WERI-Rb-1 (cell line): Measurements from ENCODE around the gene PC.

ENCODE experiments used
- DNase-seq: peaks from one replicate; pipeline ENCODE4 v3.0.0-alpha.2; 2020
- H3K27ac ChIP-seq: fragments of 250-450 bp; sonication (Bioruptor Pico); 2 replicates; pipeline ENCODE4 v1.5.1; 2020; ENCODE audit warnings: mild to moderate bottlenecking, moderate library complexity
- H3K27me3 ChIP-seq: fragments of 250-450 bp; sonication (Bioruptor Pico); 2 replicates; pipeline ENCODE4 v1.5.1; 2021; ENCODE audit warnings: mild to moderate bottlenecking, low read depth, moderate library complexity; ENCODE audit not compliant: insufficient read depth, severe bottlenecking
- H3K36me3 ChIP-seq: fragments of 250-450 bp; sonication (Bioruptor Pico); 2 replicates; pipeline ENCODE4 v1.5.1; 2020; ENCODE audit warnings: mild to moderate bottlenecking, moderate library complexity
- H3K4me3 ChIP-seq: 2 replicates; pipeline ENCODE4 v1.5.1; 2011; ENCODE audit warnings: low read depth, mild to moderate bottlenecking, control low read depth, low read length
- H3K9me3 ChIP-seq: fragments of 250-450 bp; sonication (Bioruptor Pico); 2 replicates; pipeline ENCODE4 v1.5.1; 2021; ENCODE audit warnings: mild to moderate bottlenecking, moderate library complexity; ENCODE audit not compliant: severe bottlenecking
- TF ChIP-seq, protein P1 (sequence below): IDR thresholded peaks from 2 replicates; pipeline ENCODE4 v1.5.1; 2011; ENCODE audit warnings: low read depth, mild to moderate bottlenecking, control low read depth, inconsistent platforms, low read length

Gene PC

DNA sequence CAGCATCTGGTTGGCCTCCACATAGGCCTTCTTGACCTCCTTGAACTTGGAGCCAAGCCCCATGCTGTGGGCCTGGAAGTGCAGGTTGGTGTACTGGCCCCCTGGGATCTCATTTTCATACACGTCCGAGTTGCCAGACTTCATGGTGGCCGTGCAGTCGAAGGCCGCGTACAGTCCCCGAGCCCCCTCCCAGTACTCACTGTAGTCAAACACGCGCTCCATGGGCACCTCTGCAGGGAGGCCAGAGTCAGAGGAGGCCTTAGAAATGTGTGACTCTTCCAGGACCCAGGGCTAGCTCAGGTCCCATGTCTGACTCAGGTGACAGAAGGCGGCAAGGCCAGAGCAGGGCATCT lies 108.0 kb downstream of the PC start:
- no peak for DNase-seq
- TF ChIP-seq, protein P1, sequence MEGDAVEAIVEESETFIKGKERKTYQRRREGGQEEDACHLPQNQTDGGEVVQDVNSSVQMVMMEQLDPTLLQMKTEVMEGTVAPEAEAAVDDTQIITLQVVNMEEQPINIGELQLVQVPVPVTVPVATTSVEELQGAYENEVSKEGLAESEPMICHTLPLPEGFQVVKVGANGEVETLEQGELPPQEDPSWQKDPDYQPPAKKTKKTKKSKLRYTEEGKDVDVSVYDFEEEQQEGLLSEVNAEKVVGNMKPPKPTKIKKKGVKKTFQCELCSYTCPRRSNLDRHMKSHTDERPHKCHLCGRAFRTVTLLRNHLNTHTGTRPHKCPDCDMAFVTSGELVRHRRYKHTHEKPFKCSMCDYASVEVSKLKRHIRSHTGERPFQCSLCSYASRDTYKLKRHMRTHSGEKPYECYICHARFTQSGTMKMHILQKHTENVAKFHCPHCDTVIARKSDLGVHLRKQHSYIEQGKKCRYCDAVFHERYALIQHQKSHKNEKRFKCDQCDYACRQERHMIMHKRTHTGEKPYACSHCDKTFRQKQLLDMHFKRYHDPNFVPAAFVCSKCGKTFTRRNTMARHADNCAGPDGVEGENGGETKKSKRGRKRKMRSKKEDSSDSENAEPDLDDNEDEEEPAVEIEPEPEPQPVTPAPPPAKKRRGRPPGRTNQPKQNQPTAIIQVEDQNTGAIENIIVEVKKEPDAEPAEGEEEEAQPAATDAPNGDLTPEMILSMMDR: no peak
- Histone ChIP-seq H3K9me3 (no peaks in the 10 kb centered on the region), H3K4me3 (no peak overlapping the region), H3K27ac (no peak overlapping the region), H3K27me3 (no peaks in the 10 kb centered on the region), H3K36me3 (peaks cover 22% of the 10 kb centered on the region)

DNA sequence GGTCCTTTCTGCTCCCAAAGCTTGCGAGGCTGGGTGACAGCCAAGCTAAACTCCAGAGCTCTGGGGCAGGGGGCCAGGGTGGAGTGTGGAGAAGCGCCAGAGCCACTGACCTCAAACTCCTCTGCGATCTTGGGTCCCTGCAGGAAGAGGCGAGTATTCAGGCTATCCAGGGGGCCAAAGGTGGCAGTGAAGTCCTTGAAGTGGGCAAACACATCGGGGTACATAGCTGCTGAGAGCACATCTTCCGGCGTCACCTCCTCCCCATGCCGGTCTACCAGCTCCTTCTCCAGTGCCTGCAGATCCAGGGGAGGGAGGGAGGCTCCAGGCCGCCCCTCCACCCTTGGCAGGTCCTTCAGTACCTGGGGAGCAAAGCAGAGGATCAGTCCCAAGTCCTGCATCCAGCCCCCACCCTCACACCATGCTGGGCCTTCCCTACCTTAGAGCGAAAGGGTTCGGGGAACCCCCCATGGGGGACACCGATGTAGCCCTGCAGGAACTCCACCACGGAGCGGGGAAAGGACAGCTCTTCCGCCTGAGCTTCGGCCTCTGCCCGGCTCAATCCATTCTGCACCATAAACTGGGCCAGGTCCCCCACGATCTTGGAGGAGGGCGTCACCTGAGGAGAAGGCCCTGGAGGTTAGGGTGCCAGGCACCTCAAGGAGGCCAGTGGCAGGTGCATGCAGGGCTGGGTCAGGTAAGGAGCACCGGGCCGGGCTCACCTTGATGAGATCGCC lies 108.5 kb downstream of the PC start:
- Histone ChIP-seq H3K4me3 (no peak overlapping the region), H3K27me3 (no peaks in the 10 kb centered on the region), H3K27ac (no peak overlapping the region), H3K9me3 (no peaks in the 10 kb centered on the region), H3K36me3 (peaks cover 28% of the 10 kb centered on the region)
- TF ChIP-seq, protein P1: no peak
- DNase-seq: no peak

DNA sequence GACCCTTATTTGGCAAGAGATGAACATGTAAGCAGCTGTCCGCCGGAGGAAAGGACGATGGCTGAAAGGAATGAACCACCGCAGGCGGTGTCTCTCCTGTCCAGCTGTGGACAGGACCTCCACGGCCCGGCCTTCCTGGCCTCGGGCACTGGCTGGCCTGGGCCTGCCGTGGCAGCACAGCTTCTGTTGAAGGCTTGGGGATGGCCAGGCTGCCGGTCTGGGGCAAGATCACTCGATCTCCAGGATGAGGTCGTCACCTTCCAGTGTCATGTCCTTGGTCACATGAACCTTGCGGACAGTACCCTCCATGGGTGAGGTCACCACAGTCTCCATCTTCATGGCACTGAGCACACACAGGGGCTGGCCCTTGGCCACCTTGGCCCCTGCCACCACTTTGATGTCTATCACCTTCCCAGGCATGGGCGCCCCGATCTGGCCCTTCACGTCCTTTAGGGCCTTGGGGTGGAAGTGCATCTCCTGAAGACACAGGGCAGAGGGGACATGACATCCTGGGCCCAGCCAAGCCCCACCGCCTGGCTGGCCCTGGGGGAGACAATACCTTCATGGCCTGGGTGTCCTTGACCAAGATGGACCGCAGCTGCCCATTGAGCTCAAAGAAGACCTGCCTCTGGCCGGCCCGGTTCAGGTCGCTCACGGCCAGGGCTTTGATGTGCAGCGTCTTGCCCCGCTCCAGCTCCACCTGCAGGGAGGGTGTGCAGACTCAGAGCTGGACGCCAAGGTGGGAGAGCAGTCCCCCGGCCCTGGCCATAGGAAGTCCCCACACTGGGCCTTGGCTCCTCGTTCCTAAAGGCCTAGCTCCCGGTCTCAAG lies 109.3 kb downstream of the PC start:
- TF ChIP-seq, protein P1: no peak
- DNase-seq: no peak
- Histone ChIP-seq H3K36me3 (peaks cover 35% of the 10 kb centered on the region), H3K27ac (no peak overlapping the region), H3K27me3 (no peaks in the 10 kb centered on the region), H3K4me3 (no peak overlapping the region), H3K9me3 (no peaks in the 10 kb centered on the region)

DNA sequence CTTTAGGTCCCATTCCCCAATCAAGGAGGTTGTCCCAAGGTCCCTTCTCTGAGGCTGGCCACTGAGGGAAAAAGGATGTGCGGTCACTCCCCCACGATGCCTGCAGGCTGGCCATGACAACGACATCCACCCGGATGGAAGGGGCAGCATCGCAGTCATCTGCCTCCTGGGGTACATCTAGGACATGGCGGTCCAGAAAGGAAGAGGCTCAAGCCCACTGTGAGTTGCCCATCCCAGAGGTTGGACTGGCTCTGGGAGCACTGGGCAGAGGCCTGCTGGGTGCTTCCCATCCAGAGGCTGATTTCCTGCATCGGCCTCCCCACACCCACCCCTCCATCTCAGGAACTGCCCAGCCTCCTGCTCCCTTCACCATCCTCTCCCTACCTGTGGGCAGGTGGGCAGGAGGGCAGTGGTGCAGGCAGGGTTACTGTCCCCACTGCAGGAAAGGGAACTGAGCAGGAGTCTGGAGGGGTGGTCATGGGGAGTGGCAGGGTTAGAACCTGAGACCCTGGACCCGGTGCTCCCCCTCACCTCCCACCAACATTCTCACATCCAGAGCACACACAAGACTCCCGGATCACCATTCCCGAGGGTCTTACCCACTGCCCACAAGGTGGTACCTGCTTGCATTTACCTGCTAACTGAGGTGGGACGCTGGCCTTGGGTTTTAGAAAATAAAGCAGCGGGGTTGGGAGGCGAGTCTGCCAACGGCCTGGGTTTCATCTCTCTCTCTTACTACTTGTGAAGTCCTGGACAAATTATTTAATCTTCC lies 110.5 kb downstream of the PC start:
- DNase-seq: no peak
- no peaks in the 10 kb centered on the region for H3K9me3 ChIP-seq
- TF ChIP-seq, protein P1: no peak
- H3K27ac ChIP-seq: no peak overlapping the region
- no peak overlapping the region for H3K4me3 ChIP-seq
- no peaks in the 10 kb centered on the region for H3K27me3 ChIP-seq
- peaks cover 42% of the 10 kb centered on the region for H3K36me3 ChIP-seq

DNA sequence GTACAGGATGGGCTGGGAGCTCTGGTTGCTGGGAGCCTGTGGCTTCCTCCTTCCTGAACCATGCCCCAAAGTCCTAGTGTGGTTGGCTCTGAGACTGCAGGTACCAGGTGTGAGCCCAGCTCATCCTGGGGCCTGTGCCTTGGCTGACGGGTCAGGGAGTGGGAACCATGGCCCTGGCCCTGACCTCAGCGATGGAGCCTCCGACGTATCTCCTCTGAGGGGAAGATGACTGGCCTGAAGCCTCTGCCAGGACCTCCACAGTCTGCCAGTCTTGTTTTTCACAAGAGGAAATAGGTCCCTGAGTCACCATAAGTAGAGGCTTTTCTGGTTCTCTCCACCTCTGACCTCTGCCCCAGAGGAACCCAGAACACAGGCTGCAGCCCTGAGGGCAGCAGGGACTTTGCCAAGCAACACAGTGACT lies 111.5 kb downstream of the PC start:
- DNase-seq: no peak
- peaks cover 42% of the 10 kb centered on the region for H3K36me3 ChIP-seq
- no peak overlapping the region for H3K27ac ChIP-seq
- no peaks in the 10 kb centered on the region for H3K9me3 ChIP-seq
- H3K4me3 ChIP-seq: no peak overlapping the region
- TF ChIP-seq, protein P1: no peak
- H3K27me3 ChIP-seq: no peaks in the 10 kb centered on the region
